OCI-LY1 (cell line): ENCODE data around the gene MEGF6.

Experiments used
- CTCF ChIP-seq: fragments of 200-600 bp; sonication (generic), shearing (Covaris generic); IDR thresholded peaks from 2 replicates; pipeline ENCODE4 v1.5.1; 2017; ENCODE audit warnings: mild to moderate bottlenecking, antibody characterized with exemption, low read length, moderate library complexity, mixed read lengths
- EZH2 ChIP-seq: fragments of 200-600 bp; sonication (generic), shearing (Covaris generic); IDR thresholded peaks from 2 replicates; pipeline ENCODE4 v1.8.0; 2017; ENCODE audit warnings: borderline replicate concordance, mixed run types, mild to moderate bottlenecking, antibody characterized with exemption, low read length, moderate library complexity, mixed read lengths

GRCh38 chr1:3521426-3521825 is 89.9 kb downstream of the MEGF6 start:
- TF ChIP-seq CTCF (no peak), EZH2 (no peak)
